Astrocyte (in vitro differentiated cells and primary cell): ENCODE data around the gene ZNF408.

Experiments used
- EZH2 ChIP-seq: IDR thresholded peaks from 2 replicates; pipeline ENCODE4 v1.6.1; 2012; ENCODE audit warnings: mild to moderate bottlenecking, low read length, inconsistent platforms; ENCODE audit not compliant: insufficient read depth
- TF ChIP-seq, protein P1 (sequence below): IDR thresholded peaks from 2 replicates; pipeline ENCODE4 v1.5.1; 2011; ENCODE audit warnings: low read depth, mild to moderate bottlenecking, inconsistent platforms, low read length, moderate library complexity; ENCODE audit not compliant: insufficient read depth

DNA sequence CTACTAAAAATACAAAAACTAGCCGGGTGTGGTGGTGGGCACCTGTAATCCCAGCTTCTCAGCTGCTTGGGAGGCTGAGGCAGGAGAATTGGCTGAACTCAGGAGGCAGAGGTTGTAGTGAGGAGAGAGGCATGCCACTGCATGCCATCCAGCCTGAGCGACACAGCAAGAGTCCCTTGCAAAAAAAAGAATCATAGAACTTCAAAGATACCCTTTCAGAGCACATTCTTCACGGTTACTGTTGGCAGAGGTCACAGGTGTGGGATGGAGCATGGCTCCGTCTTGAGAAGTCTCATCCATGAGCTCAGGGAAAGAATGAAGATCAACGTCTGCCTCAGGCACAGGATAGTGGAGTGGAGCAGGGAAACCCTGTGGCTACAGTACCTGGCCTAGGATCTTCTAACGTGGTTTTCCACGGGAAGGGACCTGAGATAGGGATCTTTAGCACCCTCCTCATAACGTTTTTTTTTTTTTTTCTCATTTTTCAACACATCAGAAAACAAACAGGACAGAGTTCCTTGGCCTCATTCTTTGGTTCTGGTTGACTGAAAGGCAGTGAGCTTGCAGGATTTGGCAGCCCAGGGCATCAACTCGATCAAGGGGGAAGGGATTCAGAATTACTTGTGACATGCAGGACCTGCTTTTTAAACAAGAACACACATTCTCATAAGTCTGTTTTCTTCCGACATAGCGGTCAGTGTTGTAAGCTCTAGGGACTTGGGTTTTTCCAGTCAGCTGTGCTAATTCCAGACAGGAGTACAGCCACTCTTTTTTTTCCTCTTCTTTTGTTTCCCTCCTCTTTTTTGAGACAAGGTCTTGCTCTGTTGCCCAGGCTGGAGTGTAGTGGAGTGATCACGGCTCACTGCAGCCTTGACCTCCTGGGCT lies 41.0 kb downstream of the ZNF408 start:
- TF ChIP-seq, protein P1, sequence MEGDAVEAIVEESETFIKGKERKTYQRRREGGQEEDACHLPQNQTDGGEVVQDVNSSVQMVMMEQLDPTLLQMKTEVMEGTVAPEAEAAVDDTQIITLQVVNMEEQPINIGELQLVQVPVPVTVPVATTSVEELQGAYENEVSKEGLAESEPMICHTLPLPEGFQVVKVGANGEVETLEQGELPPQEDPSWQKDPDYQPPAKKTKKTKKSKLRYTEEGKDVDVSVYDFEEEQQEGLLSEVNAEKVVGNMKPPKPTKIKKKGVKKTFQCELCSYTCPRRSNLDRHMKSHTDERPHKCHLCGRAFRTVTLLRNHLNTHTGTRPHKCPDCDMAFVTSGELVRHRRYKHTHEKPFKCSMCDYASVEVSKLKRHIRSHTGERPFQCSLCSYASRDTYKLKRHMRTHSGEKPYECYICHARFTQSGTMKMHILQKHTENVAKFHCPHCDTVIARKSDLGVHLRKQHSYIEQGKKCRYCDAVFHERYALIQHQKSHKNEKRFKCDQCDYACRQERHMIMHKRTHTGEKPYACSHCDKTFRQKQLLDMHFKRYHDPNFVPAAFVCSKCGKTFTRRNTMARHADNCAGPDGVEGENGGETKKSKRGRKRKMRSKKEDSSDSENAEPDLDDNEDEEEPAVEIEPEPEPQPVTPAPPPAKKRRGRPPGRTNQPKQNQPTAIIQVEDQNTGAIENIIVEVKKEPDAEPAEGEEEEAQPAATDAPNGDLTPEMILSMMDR: no peak
- TF ChIP-seq EZH2: no peak
